HepG2 (cell line): ENCODE measurements around the gene CXCL17. TPM values are rescaled to one million over a fixed set of nuclear protein-coding genes. Genes with fewer than 3 reads are reported as not detected.

Experiments
- CEBPG ChIP-seq: IDR thresholded peaks from 2 replicates; pipeline ENCODE4 v1.6.1; 2016
- ELF1 ChIP-seq: sonication (generic); formaldehyde crosslinking; IDR thresholded peaks from 2 replicates; pipeline ENCODE4 v1.4.0; 2020; ENCODE audit warnings: missing genetic modification reagents
- HMG20A ChIP-seq: IDR thresholded peaks from 2 replicates; pipeline ENCODE4 v1.6.1; 2016; ENCODE audit warnings: borderline replicate concordance
- MYC ChIP-seq: sonication (generic); formaldehyde crosslinking; IDR thresholded peaks from 2 replicates; pipeline ENCODE4 v1.9.0; 2021; ENCODE audit warnings: missing genetic modification reagents, borderline replicate concordance
- PAF1 ChIP-seq: IDR thresholded peaks from 2 replicates; pipeline ENCODE4 v1.6.1; 2016; ENCODE audit warnings: missing genetic modification reagents, missing compliant biosample characterization
- SIX1 ChIP-seq: sonication (generic); formaldehyde crosslinking; IDR thresholded peaks from 2 replicates; pipeline ENCODE4 v1.4.0; 2020; ENCODE audit warnings: missing genetic modification reagents, borderline replicate concordance
- SOX6 ChIP-seq, 2 experiments: fragments of 450-650 bp in 1 of 2; sonication (generic) in 1 of 2; formaldehyde crosslinking in 1 of 2; IDR thresholded peaks; 2 replicates each; pipeline versions ENCODE4 v1.4.0 to v1.6.1; 2017 to 2020; ENCODE audit warnings: antibody characterized with exemption in 1 of 2, mild to moderate bottlenecking in 1 of 2, missing genetic modification reagents in 1 of 2
- TEAD3 ChIP-seq: optimal IDR thresholded peaks from 2 replicates; pipeline ENCODE3; 2016; ENCODE audit warnings: borderline replicate concordance
- THAP11 ChIP-seq: IDR thresholded peaks from 2 replicates; pipeline ENCODE4 v1.6.1; 2016; ENCODE audit warnings: missing biosample characterization, missing genetic modification reagents
- ZC3H13 ChIP-seq: sonication (generic); formaldehyde crosslinking; IDR thresholded peaks from 2 replicates; pipeline ENCODE4 v1.8.1; 2023; ENCODE audit warnings: mild to moderate bottlenecking, missing genetic modification reagents, moderate library complexity
- ZFP91 ChIP-seq: sonication (generic); formaldehyde crosslinking; IDR thresholded peaks from 2 replicates; pipeline ENCODE4 v1.9.0; 2022; ENCODE audit warnings: missing genetic modification reagents, mild to moderate bottlenecking, borderline replicate concordance
- ZMYM2 ChIP-seq: sonication (generic); formaldehyde crosslinking; IDR thresholded peaks from 2 replicates; pipeline ENCODE4 v1.8.0; 2022; ENCODE audit warnings: mild to moderate bottlenecking, missing genetic modification reagents
- ZMYM4 ChIP-seq: sonication (generic); formaldehyde crosslinking; IDR thresholded peaks from 2 replicates; pipeline ENCODE4 v1.8.1; 2023; ENCODE audit warnings: mild to moderate bottlenecking, missing genetic modification reagents
- ZNF121 ChIP-seq: sonication (generic); formaldehyde crosslinking; IDR thresholded peaks from 2 replicates; pipeline ENCODE4 v1.5.0; 2020; ENCODE audit warnings: mild to moderate bottlenecking, missing genetic modification reagents
- ZNF276 ChIP-seq: sonication (generic); formaldehyde crosslinking; IDR thresholded peaks from 2 replicates; pipeline ENCODE4 v1.4.0; 2020; ENCODE audit warnings: mild to moderate bottlenecking, low read depth, missing genetic modification reagents
- ZNF343 ChIP-seq: sonication (generic); formaldehyde crosslinking; IDR thresholded peaks from 2 replicates; pipeline ENCODE4 v1.4.0; 2020; ENCODE audit warnings: mild to moderate bottlenecking, missing genetic modification reagents
- ZNF570 ChIP-seq: sonication (generic); formaldehyde crosslinking; IDR thresholded peaks from 2 replicates; pipeline ENCODE4 v1.4.0; 2020; ENCODE audit warnings: mild to moderate bottlenecking, missing genetic modification reagents, borderline replicate concordance
- ZNF678 ChIP-seq: sonication (generic); formaldehyde crosslinking; IDR thresholded peaks from 2 replicates; pipeline ENCODE4 v1.4.0; 2020; ENCODE audit warnings: mild to moderate bottlenecking, missing genetic modification reagents
- ZSCAN5A ChIP-seq: sonication (generic); formaldehyde crosslinking; IDR thresholded peaks from 2 replicates; pipeline ENCODE4 v1.8.0; 2022; ENCODE audit warnings: mild to moderate bottlenecking, missing genetic modification reagents, borderline replicate concordance
- polyA plus RNA-seq, 8 experiments: library from polyadenylated mRNA; depleted of rRNA in 3 of 8; stranded (reverse) in 7 of 8; unstranded in 1 of 8; fragments of >200 nt; fragmentation: Illumina TruSeq in 4 of 8; extraction: Trizol in 4 of 8; gene quantifications; 2 replicates each; pipeline versions ENCODE4 v1.2.1 to v1.2.3, GENCODE V29; 2011 to 2016; ENCODE audit warnings: low read depth in 4 of 8, missing spikeins in 1 of 8, mixed read lengths in 1 of 8; ENCODE audit not compliant: insufficient read depth in 1 of 8
- total RNA-seq, 5 experiments: library from RNA; depleted of rRNA; stranded (reverse); fragments of >200 nt; fragmentation: Illumina TruSeq; extraction: Trizol; gene quantifications; 2 replicates each; pipeline ENCODE4 v1.2.3, GENCODE V29; 2016; ENCODE audit warnings: low read depth in 1 of 5
- TF ChIP-seq, protein P1 (sequence below), 2 experiments: IDR thresholded peaks; 2 replicates each; pipeline ENCODE4 v1.6.1; 2011 to 2012; ENCODE audit warnings: low read length in 2 of 2, borderline replicate concordance in 1 of 2, low read depth in 1 of 2, mild to moderate bottlenecking in 1 of 2, moderate library complexity in 1 of 2
- TF ChIP-seq, protein P2 (sequence below): sonication (generic); formaldehyde crosslinking; IDR thresholded peaks from 2 replicates; pipeline ENCODE4 v1.4.0; 2020; ENCODE audit warnings: missing genetic modification reagents

Gene CXCL17
- total and polyA plus RNA-seq, 2 of the 13 experiments (the other 11 are each of a cell fraction or from before 2014, with no cell fraction given), result 0.12 TPM; not detected in 1

- TF ChIP-seq, protein P1, sequence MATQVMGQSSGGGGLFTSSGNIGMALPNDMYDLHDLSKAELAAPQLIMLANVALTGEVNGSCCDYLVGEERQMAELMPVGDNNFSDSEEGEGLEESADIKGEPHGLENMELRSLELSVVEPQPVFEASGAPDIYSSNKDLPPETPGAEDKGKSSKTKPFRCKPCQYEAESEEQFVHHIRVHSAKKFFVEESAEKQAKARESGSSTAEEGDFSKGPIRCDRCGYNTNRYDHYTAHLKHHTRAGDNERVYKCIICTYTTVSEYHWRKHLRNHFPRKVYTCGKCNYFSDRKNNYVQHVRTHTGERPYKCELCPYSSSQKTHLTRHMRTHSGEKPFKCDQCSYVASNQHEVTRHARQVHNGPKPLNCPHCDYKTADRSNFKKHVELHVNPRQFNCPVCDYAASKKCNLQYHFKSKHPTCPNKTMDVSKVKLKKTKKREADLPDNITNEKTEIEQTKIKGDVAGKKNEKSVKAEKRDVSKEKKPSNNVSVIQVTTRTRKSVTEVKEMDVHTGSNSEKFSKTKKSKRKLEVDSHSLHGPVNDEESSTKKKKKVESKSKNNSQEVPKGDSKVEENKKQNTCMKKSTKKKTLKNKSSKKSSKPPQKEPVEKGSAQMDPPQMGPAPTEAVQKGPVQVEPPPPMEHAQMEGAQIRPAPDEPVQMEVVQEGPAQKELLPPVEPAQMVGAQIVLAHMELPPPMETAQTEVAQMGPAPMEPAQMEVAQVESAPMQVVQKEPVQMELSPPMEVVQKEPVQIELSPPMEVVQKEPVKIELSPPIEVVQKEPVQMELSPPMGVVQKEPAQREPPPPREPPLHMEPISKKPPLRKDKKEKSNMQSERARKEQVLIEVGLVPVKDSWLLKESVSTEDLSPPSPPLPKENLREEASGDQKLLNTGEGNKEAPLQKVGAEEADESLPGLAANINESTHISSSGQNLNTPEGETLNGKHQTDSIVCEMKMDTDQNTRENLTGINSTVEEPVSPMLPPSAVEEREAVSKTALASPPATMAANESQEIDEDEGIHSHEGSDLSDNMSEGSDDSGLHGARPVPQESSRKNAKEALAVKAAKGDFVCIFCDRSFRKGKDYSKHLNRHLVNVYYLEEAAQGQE (IDR thresholded peaks at IDR 0.05; ENCODE audit: borderline replicate concordance in 1 of 2, low read depth in 1 of 2, low read length in 2 of 2), result no peak
- no peak for TF ChIP-seq ZNF678 (CRISPR knock-in tag)
- no peak for TF ChIP-seq ZMYM4 (CRISPR knock-in tag)
- 0 out of 2 replicates have a peak, but pooled peaks have one; percentile 33 for TF ChIP-seq THAP11
- peak; percentile 52 for TF ChIP-seq CEBPG (CRISPR knock-in tag)
- TF ChIP-seq ZNF570 (CRISPR knock-in tag), result no peak
- no peak; the same call in 1 of the 2 replicates for TF ChIP-seq ELF1 (CRISPR knock-in tag)
- TF ChIP-seq ZNF276 (CRISPR knock-in tag), result no peak
- TF ChIP-seq ZSCAN5A (CRISPR knock-in tag), result no peak
- TF ChIP-seq PAF1 (CRISPR knock-in tag), result no peak
- no peak for TF ChIP-seq ZNF343 (CRISPR knock-in tag)
- no peak for TF ChIP-seq HMG20A (CRISPR knock-in tag)
- no peak for TF ChIP-seq SIX1 (CRISPR knock-in tag)
- TF ChIP-seq ZMYM2 (CRISPR knock-in tag), result 0 out of 2 replicates have a peak, but pooled peaks have one; percentile 54
- TF ChIP-seq TEAD3, result peak; percentile 27
- TF ChIP-seq ZC3H13, result 0 out of 2 replicates have a peak, but pooled peaks have one; percentile 28
- no peak for TF ChIP-seq ZNF121 (CRISPR knock-in tag)
- peak; percentile 23; the same call in 1 of the 2 replicates for TF ChIP-seq MYC (CRISPR knock-in tag)
- TF ChIP-seq, protein P2, sequence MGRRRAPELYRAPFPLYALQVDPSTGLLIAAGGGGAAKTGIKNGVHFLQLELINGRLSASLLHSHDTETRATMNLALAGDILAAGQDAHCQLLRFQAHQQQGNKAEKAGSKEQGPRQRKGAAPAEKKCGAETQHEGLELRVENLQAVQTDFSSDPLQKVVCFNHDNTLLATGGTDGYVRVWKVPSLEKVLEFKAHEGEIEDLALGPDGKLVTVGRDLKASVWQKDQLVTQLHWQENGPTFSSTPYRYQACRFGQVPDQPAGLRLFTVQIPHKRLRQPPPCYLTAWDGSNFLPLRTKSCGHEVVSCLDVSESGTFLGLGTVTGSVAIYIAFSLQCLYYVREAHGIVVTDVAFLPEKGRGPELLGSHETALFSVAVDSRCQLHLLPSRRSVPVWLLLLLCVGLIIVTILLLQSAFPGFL (CRISPR knock-in tag), result no peak
- 0 out of 2 replicates have a peak, but pooled peaks have one; percentile 14 for TF ChIP-seq ZFP91 (CRISPR knock-in tag)
- no peak for TF ChIP-seq SOX6 (IDR thresholded peaks at IDR 0.05)
- TF ChIP-seq SOX6 (CRISPR knock-in tag; IDR thresholded peaks at IDR 0.05), result peak; percentile 44
These were observed 22.6 kb downstream of the CXCL17 start (continued) for GRCh38 chr19:42420055-42420544.
